ENCODE results near the gene IPO11. TPM values are rescaled to one million over a fixed set of nuclear protein-coding genes. Genes with fewer than 3 reads are reported as not detected.

The IPO11 gene
- total and polyA plus RNA-seq, 2 of the 13 experiments (the other 11 are each of a cell fraction or from before 2014, with no cell fraction given): 13.9 to 24.4 TPM

DNA sequence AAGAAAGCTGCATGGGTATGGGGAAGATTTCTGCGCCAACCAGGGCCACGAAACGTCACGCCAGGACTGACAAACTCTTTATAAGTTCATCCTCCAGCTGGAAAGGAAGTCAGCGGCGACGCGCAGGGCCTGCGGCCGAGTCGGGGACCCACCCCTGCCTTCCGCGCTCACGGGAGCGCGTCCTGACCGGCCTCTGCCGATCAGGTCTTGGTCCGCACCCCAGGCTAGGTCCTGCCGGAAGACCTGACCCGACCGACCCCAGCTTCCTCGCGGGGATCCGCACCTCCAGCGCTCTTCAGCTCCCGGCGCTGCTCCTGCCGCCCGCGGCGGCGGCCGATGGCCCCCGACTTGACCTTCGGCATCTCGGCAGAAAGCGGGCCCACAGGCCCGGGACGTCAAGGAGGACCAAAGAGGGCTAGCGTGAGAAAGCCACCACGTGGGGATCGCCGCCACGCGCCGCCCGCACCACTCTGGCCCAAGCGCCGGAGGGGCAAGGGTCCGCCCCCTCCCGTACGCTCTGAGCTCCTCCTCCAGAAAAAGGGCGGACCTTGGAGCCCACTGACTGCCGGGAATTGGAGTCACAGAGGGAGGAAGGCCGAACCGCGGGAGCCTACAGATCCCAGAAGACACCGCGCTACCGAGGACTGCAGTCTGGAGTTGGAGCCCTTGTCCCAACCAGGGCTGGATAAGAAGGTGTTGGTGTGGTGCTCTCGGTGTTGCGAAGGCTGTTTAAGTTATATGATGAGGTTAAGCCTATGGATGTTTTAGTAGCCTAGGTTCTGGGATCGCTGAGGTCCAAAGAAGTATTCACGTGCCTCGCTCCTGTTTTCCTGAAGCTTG is 8.9 kb upstream of the IPO11 start, which contains the start of gene DIMT1 (continued):
- TF ChIP-seq, protein P1, sequence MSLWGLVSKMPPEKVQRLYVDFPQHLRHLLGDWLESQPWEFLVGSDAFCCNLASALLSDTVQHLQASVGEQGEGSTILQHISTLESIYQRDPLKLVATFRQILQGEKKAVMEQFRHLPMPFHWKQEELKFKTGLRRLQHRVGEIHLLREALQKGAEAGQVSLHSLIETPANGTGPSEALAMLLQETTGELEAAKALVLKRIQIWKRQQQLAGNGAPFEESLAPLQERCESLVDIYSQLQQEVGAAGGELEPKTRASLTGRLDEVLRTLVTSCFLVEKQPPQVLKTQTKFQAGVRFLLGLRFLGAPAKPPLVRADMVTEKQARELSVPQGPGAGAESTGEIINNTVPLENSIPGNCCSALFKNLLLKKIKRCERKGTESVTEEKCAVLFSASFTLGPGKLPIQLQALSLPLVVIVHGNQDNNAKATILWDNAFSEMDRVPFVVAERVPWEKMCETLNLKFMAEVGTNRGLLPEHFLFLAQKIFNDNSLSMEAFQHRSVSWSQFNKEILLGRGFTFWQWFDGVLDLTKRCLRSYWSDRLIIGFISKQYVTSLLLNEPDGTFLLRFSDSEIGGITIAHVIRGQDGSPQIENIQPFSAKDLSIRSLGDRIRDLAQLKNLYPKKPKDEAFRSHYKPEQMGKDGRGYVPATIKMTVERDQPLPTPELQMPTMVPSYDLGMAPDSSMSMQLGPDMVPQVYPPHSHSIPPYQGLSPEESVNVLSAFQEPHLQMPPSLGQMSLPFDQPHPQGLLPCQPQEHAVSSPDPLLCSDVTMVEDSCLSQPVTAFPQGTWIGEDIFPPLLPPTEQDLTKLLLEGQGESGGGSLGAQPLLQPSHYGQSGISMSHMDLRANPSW (CRISPR knock-in tag; IDR thresholded peaks at IDR 0.05; ENCODE audit: borderline replicate concordance): peak; percentile 69; the same call in 1 of the 2 replicates
- peak; percentile 78; the same call in 1 of the 2 replicates for TF ChIP-seq ZNF784 (CRISPR knock-in tag; IDR thresholded peaks at IDR 0.05; ENCODE audit: borderline replicate concordance)
- peak; percentile 82; the same call in 1 of the 2 replicates for TF ChIP-seq HNF1B (CRISPR knock-in tag; IDR thresholded peaks at IDR 0.05)
- TF ChIP-seq HNRNPL (IDR thresholded peaks at IDR 0.05; ENCODE audit: low read depth, low read length): no peak
- peak; percentile 42 for TF ChIP-seq XRCC5 (optimal IDR thresholded peaks at IDR 0.05; ENCODE audit: low read length)
- TF ChIP-seq TRIM24 (CRISPR knock-in tag; IDR thresholded peaks at IDR 0.05): no peak
- peak; percentile 87; the same call in 1 of the 2 replicates for TF ChIP-seq SALL2 (CRISPR knock-in tag; IDR thresholded peaks at IDR 0.05)
- peak; percentile 95 for TF ChIP-seq ZNF619 (CRISPR knock-in tag; IDR thresholded peaks at IDR 0.05)
- TF ChIP-seq SIN3B (IDR thresholded peaks at IDR 0.05; ENCODE audit: low read length): no peak
- peak; percentile 89; the same call in 1 of the 2 replicates for TF ChIP-seq ZNF30 (CRISPR knock-in tag; IDR thresholded peaks at IDR 0.05)
- TF ChIP-seq ZNF296 (CRISPR knock-in tag; conservative IDR thresholded peaks at IDR 0.05): 0 out of 2 replicates have a peak, but pooled peaks have one; percentile 73
- TF ChIP-seq KDM2A (CRISPR knock-in tag; IDR thresholded peaks at IDR 0.05; ENCODE audit: borderline replicate concordance, low read depth): peak; percentile 92
- 0 out of 2 replicates have a peak, but pooled peaks have one; percentile 45 for TF ChIP-seq ZNF160 (CRISPR knock-in tag; IDR thresholded peaks at IDR 0.05)
- peak; percentile 66 for TF ChIP-seq SP5 (CRISPR knock-in tag; IDR thresholded peaks at IDR 0.05; ENCODE audit: borderline replicate concordance, low read depth)
- TF ChIP-seq, protein P2, sequence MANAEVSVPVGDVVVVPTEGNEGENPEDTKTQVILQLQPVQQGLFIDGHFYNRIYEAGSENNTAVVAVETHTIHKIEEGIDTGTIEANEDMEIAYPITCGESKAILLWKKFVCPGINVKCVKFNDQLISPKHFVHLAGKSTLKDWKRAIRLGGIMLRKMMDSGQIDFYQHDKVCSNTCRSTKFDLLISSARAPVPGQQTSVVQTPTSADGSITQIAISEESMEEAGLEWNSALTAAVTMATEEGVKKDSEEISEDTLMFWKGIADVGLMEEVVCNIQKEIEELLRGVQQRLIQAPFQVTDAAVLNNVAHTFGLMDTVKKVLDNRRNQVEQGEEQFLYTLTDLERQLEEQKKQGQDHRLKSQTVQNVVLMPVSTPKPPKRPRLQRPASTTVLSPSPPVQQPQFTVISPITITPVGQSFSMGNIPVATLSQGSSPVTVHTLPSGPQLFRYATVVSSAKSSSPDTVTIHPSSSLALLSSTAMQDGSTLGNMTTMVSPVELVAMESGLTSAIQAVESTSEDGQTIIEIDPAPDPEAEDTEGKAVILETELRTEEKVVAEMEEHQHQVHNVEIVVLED (CRISPR knock-in tag; IDR thresholded peaks at IDR 0.05; ENCODE audit: borderline replicate concordance): peak; percentile 89
- no peak for TF ChIP-seq TIGD3 (CRISPR knock-in tag; IDR thresholded peaks at IDR 0.05; ENCODE audit: borderline replicate concordance)
- TF ChIP-seq CENPBD1 (CRISPR knock-in tag; IDR thresholded peaks at IDR 0.05; ENCODE audit: borderline replicate concordance, low read depth): no peak
- TF ChIP-seq ZNF766 (CRISPR knock-in tag; IDR thresholded peaks at IDR 0.05; ENCODE audit: borderline replicate concordance): peak; percentile 95

Data from HepG2 (cell line).